ENCODE results near the gene SLC30A1. TPM values are rescaled to one million over a fixed set of nuclear protein-coding genes. Genes with fewer than 3 reads are reported as not detected.
A peak's percentile ranks its signal among the peaks of the same experiment; 100 is the strongest.

Gene SLC30A1
- total RNA-seq, 4 donors from 2014 or later = 12.8 to 44.7 (median 19.1) TPM

DNA sequence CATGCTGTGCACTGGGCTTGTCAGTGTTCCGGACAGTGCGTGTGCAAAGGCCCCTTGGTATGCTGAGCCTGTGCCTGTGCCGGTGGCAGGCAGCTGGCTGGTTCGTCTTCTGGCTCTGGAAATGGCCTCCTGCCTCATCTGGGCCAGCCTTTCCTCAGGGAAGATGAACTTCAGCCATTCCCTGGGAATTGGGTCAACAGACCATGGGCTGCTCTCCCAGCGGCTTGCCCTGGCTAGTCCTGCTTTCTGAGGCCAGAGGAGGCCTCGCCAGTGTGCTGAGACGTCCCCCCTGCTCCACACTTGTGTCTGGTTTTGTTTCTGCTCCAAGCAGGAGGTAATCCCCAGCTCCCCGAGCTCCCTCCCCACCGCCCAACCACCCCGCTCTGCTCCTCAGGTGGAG, 54.4 kb downstream of the SLC30A1 start:
- Histone ChIP-seq H3K9me3 (no peaks in the 10 kb centered on the region), H3K27ac (peak overlapping the region; percentile 21 to 62), H3K4me3 (no peak overlapping the region), H3K4me1 (no peaks in the 10 kb centered on the region), H3K36me3 (no peaks in the 10 kb centered on the region), H3K27me3 (no peaks in the 10 kb centered on the region)
- DNase-seq = peak in 1 of 2 donors; percentile 62
- TF ChIP-seq, protein P1, sequence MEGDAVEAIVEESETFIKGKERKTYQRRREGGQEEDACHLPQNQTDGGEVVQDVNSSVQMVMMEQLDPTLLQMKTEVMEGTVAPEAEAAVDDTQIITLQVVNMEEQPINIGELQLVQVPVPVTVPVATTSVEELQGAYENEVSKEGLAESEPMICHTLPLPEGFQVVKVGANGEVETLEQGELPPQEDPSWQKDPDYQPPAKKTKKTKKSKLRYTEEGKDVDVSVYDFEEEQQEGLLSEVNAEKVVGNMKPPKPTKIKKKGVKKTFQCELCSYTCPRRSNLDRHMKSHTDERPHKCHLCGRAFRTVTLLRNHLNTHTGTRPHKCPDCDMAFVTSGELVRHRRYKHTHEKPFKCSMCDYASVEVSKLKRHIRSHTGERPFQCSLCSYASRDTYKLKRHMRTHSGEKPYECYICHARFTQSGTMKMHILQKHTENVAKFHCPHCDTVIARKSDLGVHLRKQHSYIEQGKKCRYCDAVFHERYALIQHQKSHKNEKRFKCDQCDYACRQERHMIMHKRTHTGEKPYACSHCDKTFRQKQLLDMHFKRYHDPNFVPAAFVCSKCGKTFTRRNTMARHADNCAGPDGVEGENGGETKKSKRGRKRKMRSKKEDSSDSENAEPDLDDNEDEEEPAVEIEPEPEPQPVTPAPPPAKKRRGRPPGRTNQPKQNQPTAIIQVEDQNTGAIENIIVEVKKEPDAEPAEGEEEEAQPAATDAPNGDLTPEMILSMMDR (IDR thresholded peaks at IDR 0.05) = no peak
- no peak for TF ChIP-seq POLR2A (IDR thresholded peaks at IDR 0.05)
- intact Hi-C loops (cut with DNase I; ENCODE audit: low total_unique reads) = no loop called here

DNA sequence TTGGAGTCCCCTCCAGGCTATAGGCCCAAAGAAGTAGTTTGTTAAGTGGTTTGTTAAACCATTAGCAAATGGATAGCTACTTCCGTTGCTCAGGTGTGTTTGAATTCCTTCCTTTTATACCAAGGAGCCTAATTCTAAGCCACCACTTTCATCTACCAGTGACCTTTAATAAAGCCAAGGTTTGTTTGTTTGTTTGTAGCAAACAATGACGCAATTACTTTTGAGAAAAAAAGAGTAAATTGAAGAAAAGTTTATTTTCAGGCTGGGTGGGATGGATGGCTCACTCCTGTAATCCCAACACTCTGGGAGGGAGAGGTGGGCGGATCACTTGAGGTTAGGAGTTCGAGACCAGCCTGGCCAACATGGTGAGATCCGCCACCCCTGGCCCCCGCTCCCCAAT, 56.2 kb downstream of the SLC30A1 start:
- no peaks in the 10 kb centered on the region for H3K9me3 ChIP-seq
- intact Hi-C loops (cut with DNase I; ENCODE audit: low total_unique reads) = no loop called here
- no peak for DNase-seq
- no peak overlapping the region for H3K27ac ChIP-seq
- no peaks in the 10 kb centered on the region for H3K36me3 ChIP-seq
- H3K4me3 ChIP-seq = no peak overlapping the region
- no peaks in the 10 kb centered on the region for H3K27me3 ChIP-seq
- no peak for TF ChIP-seq POLR2A (IDR thresholded peaks at IDR 0.05)
- TF ChIP-seq, protein P1 (IDR thresholded peaks at IDR 0.05) = no peak
- no peaks in the 10 kb centered on the region for H3K4me1 ChIP-seq

Other genes starting within 250 kb of the SLC30A1 start
- gene RD3, start 87.0 kb downstream of the SLC30A1 start, total RNA-seq = under 1 TPM in 1 of 4 donors, not detected in 3; 0.21 TPM
- gene NEK2, start 96.5 kb upstream of the SLC30A1 start, total RNA-seq = 10 to 100 TPM in 1 of 4 donors, not detected in 3; 17.7 TPM

Data from uterus (tissue), 4 donors.